Osteoblast (primary cell): ENCODE measurements around the gene LMO7. TPM values are rescaled to one million over a fixed set of nuclear protein-coding genes. Genes with fewer than 3 reads are reported as not detected.
A peak's percentile ranks its signal among the peaks of the same experiment; 100 is the strongest.
"Not testable (repeated sequence)": the region's sequence is repeated elsewhere in the genome, so short reads cannot be mapped to it uniquely, and the experiment has no call there.

ENCODE experiments used
- DNase-seq: peaks from one replicate; pipeline ENCODE4 v3.0.0; 2011; ENCODE audit warnings: low spot score, mixed read lengths; ENCODE audit not compliant: insufficient read length; ENCODE audit errors: missing footprints
- H2AFZ ChIP-seq: 2 replicates; pipeline ENCODE4 v1.6.0; 2011; ENCODE audit warnings: mild to moderate bottlenecking, low read length
- H3K27ac ChIP-seq: 2 replicates; pipeline ENCODE4 v1.5.1; 2011; ENCODE audit warnings: mild to moderate bottlenecking, low read depth, low read length, moderate library complexity
- H3K27me3 ChIP-seq: 2 replicates; pipeline ENCODE4 v1.6.0; 2012; ENCODE audit warnings: mild to moderate bottlenecking, control low read depth, inconsistent platforms, low read length, moderate library complexity; ENCODE audit not compliant: insufficient read depth
- H3K36me3 ChIP-seq: 2 replicates; pipeline ENCODE4 v1.5.1; 2011; ENCODE audit warnings: mild to moderate bottlenecking, low read length, control low read depth, moderate library complexity; ENCODE audit not compliant: insufficient read depth
- H3K4me1 ChIP-seq: 2 replicates; pipeline ENCODE4 v1.5.1; 2011; ENCODE audit warnings: mild to moderate bottlenecking, low read length, control low read depth, moderate library complexity; ENCODE audit not compliant: insufficient read depth
- H3K4me2 ChIP-seq: 2 replicates; pipeline ENCODE4 v1.6.0; 2011; ENCODE audit warnings: mild to moderate bottlenecking, low read length; ENCODE audit not compliant: insufficient read depth
- H3K4me3 ChIP-seq: fragments of 200-600 bp; sonication (generic); 3 replicates; pipeline ENCODE4 v1.5.1; 2012; ENCODE audit warnings: mild to moderate bottlenecking, low read length, inconsistent platforms; ENCODE audit not compliant: insufficient read depth
- H3K79me2 ChIP-seq: 2 replicates; pipeline ENCODE4 v1.6.0; 2012; ENCODE audit warnings: mild to moderate bottlenecking, low read length, control low read depth, inconsistent platforms; ENCODE audit not compliant: insufficient read depth
- H3K9me3 ChIP-seq: 2 replicates; pipeline ENCODE4 v1.5.1; 2011; ENCODE audit warnings: low read depth, low read length, control low read depth
- H4K20me1 ChIP-seq: 2 replicates; pipeline ENCODE4 v1.6.0; 2012; ENCODE audit warnings: mild to moderate bottlenecking, low read length, control low read depth; ENCODE audit not compliant: insufficient read depth
- total RNA-seq: library from RNA; depleted of rRNA; stranded (reverse); fragments of >200 nt; gene quantifications from 2 replicates; pipeline ENCODE4 v1.2.3, GENCODE V29; 2012
- TF ChIP-seq, protein P1 (sequence below): IDR thresholded peaks from 2 replicates; pipeline ENCODE4 v1.5.1; 2011; ENCODE audit warnings: mild to moderate bottlenecking, low read depth, low read length, moderate library complexity; ENCODE audit errors: extremely low read depth

Gene LMO7
- total RNA-seq, 1 donor = 536 TPM

DNA sequence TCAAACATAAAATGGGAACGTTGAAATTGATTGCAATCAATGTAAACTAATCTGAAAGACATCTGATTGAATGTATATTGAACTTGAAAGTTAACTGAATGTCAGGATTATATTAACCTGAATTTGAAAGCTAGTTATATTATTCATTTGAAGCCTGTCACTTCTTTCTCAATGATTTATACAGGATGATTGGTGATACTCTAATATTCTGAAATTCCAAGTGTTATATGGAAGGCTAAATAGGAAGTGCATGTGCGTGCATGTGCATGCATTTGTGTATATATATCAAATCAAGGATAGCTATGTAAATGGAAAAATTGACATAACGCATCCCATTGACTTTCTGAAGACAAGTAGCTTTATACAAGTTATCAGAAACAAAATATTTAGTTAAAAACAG is 143.3 kb downstream of the LMO7 start:
- peaks cover 85% of the 10 kb centered on the region for H3K79me2 ChIP-seq
- no peak for DNase-seq
- peaks cover 64% of the 10 kb centered on the region for H4K20me1 ChIP-seq
- no peak overlapping the region for H3K27ac ChIP-seq
- H3K27me3 ChIP-seq = no peaks in the 10 kb centered on the region
- H3K9me3 ChIP-seq = no peaks in the 10 kb centered on the region
- no peak overlapping the region for H3K4me2 ChIP-seq
- no peak overlapping the region for H2AFZ ChIP-seq
- H3K4me1 ChIP-seq = peaks cover 19% of the 10 kb centered on the region
- TF ChIP-seq, protein P1, sequence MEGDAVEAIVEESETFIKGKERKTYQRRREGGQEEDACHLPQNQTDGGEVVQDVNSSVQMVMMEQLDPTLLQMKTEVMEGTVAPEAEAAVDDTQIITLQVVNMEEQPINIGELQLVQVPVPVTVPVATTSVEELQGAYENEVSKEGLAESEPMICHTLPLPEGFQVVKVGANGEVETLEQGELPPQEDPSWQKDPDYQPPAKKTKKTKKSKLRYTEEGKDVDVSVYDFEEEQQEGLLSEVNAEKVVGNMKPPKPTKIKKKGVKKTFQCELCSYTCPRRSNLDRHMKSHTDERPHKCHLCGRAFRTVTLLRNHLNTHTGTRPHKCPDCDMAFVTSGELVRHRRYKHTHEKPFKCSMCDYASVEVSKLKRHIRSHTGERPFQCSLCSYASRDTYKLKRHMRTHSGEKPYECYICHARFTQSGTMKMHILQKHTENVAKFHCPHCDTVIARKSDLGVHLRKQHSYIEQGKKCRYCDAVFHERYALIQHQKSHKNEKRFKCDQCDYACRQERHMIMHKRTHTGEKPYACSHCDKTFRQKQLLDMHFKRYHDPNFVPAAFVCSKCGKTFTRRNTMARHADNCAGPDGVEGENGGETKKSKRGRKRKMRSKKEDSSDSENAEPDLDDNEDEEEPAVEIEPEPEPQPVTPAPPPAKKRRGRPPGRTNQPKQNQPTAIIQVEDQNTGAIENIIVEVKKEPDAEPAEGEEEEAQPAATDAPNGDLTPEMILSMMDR = no peak
- no peak overlapping the region for H3K4me3 ChIP-seq
- peaks cover 56% of the 10 kb centered on the region for H3K36me3 ChIP-seq

- DNase-seq, H2AFZ ChIP-seq, H3K27ac ChIP-seq, H3K27me3 ChIP-seq, H3K9me3 ChIP-seq, H3K4me3 ChIP-seq, H3K4me2 ChIP-seq: not testable (repeated sequence)
- Histone ChIP-seq H3K4me1 (peaks cover 25% of the 10 kb centered on the region), H3K79me2 (peaks cover 85% of the 10 kb centered on the region), H4K20me1 (peaks cover 64% of the 10 kb centered on the region), H3K36me3 (peaks cover 53% of the 10 kb centered on the region)
Measured at GRCh38 chr13:75780103-75780502, 144.0 kb downstream of the LMO7 start.

GRCh38 chr13:75782985-75783384 is 146.9 kb downstream of the LMO7 start:
- H4K20me1 ChIP-seq = peaks cover 71% of the 10 kb centered on the region
- H3K9me3 ChIP-seq = no peaks in the 10 kb centered on the region
- H2AFZ ChIP-seq = no peak overlapping the region
- no peak overlapping the region for H3K4me2 ChIP-seq
- H3K27ac ChIP-seq = peak overlapping the region; percentile 17
- peaks cover 88% of the 10 kb centered on the region for H3K79me2 ChIP-seq
- peaks cover 43% of the 10 kb centered on the region for H3K36me3 ChIP-seq
- TF ChIP-seq, protein P1 = no peak
- H3K4me3 ChIP-seq = no peak overlapping the region
- no peaks in the 10 kb centered on the region for H3K27me3 ChIP-seq
- H3K4me1 ChIP-seq = peaks cover 48% of the 10 kb centered on the region
- DNase-seq = no peak

GRCh38 chr13:75784003-75784402 is 147.9 kb downstream of the LMO7 start:
- peaks cover 58% of the 10 kb centered on the region for H3K4me1 ChIP-seq
- no peaks in the 10 kb centered on the region for H3K27me3 ChIP-seq
- TF ChIP-seq, protein P1 = no peak
- peaks cover 77% of the 10 kb centered on the region for H4K20me1 ChIP-seq
- peaks cover 39% of the 10 kb centered on the region for H3K36me3 ChIP-seq
- no peak overlapping the region for H3K4me3 ChIP-seq
- H3K79me2 ChIP-seq = peaks cover 90% of the 10 kb centered on the region
- H3K27ac ChIP-seq = peak overlapping the region; percentile 11
- no peaks in the 10 kb centered on the region for H3K9me3 ChIP-seq
- no peak overlapping the region for H2AFZ ChIP-seq
- no peak for DNase-seq
- H3K4me2 ChIP-seq = no peak overlapping the region
